Thoracic aorta (tissue), 2 donors: Measurements from ENCODE around the gene TMEM54. TPM values are rescaled to one million over a fixed set of nuclear protein-coding genes. Genes with fewer than 3 reads are reported as not detected.

Source experiments
- ATAC-seq: fragments of 150-250 bp; one replicate; pipeline ENCODE4 v1.8.0; 2017; ENCODE audit warnings: low read depth; ENCODE audit not compliant: insufficient number of reproducible peaks, low FRiP score
- DNase-seq: peaks from one replicate; pipeline ENCODE4 v3.0.0-alpha.2; 2020; ENCODE audit warnings: low spot score
- H3K27ac ChIP-seq, 2 donors: fragments of 200-600 bp; sonication (generic); 1 replicate in 1 of 2; 2 replicates in 1 of 2; pipeline ENCODE4 v1.5.1; 2016; ENCODE audit warnings: mild to moderate bottlenecking in 2 of 2, moderate library complexity in 2 of 2
- H3K27me3 ChIP-seq: fragments of 200-600 bp; sonication (generic); replicated peaks from 2 replicates; pipeline ENCODE4 v1.6.0; 2016; ENCODE audit warnings: mild to moderate bottlenecking; ENCODE audit not compliant: insufficient read depth
- H3K36me3 ChIP-seq: fragments of 200-600 bp; sonication (generic); one replicate; pipeline ENCODE4 v1.5.1; 2016
- H3K4me1 ChIP-seq, 2 donors: fragments of 200-600 bp; sonication (generic); 1 replicate in 1 of 2; 2 replicates in 1 of 2; pipeline versions ENCODE4 v1.5.1 to v1.6.0; 2016; ENCODE audit warnings: low read depth in 2 of 2, mild to moderate bottlenecking in 1 of 2; ENCODE audit not compliant: control insufficient read depth in 1 of 2
- H3K4me3 ChIP-seq: fragments of 200-600 bp; sonication (generic); 2 replicates; pipeline ENCODE4 v1.5.1; 2016; ENCODE audit warnings: mild to moderate bottlenecking
- H3K9me3 ChIP-seq: fragments of 200-600 bp; sonication (generic); 2 replicates; pipeline ENCODE4 v1.5.1; 2016
- total RNA-seq, 2 donors: library from RNA; depleted of rRNA; stranded (reverse); fragments of >200 nt; gene quantifications; one replicate each; pipeline versions ENCODE4 v1.1.0 to v1.2.3, GENCODE V29; 2016
- TF ChIP-seq, protein P1 (sequence below): fragments of 200-600 bp; sonication (generic); IDR thresholded peaks from one replicate; pipeline ENCODE4 v1.5.1; 2019; ENCODE audit warnings: antibody characterized with exemption

The TMEM54 gene
- total RNA-seq, 2 donors from 2014 or later, result 28.1 to 56.6 TPM

DNA sequence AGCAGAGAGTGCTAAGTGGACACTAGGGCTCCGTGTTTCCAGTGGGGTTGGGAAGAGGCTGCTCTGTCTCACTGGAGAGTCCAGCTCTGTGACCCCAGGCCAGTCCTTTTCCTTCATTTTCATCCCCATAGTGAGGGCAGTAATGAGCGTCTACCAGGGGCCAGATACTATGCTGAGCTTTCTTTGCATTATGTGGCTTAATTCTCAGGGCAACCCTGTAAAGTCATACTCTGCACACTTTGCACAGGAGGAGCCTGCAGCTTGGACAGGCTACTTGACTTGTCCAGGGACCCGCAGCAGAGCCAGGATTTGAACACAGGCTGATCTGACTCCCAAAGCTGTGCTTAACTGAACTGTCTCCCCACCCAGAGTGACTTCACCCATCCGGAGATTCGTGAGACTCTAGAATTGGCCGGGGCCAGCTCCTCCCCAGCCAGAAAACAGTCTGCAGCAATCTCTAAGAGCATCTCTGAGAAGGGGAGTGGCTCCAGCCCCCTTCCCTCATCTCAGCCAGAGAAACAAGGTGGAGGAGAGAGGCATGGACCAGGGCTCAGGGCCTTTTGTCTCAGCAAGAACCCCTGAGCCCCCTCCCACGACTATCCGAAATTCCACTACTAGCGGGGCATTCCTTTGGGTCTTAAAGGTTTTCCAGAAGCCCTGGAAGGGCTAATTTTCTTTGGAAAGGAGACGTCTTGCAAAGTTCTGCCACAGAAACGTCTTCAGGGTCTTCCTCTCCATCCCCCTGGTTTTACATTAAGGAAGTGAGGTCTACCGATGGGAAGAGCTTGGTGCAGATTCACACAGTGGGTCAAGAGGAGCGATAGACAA lies 29.6 kb downstream of the TMEM54 start:
- H3K4me3 ChIP-seq, result peak overlapping the region; percentile 75
- ATAC-seq, result no peak
- no peaks in the 10 kb centered on the region for H3K27me3 ChIP-seq
- DNase-seq, result no peak
- peaks cover 6 to 42% of the 10 kb centered on the region in 2 donors for H3K4me1 ChIP-seq
- H3K9me3 ChIP-seq, result no peaks in the 10 kb centered on the region
- no peaks in the 10 kb centered on the region for H3K36me3 ChIP-seq
- H3K27ac ChIP-seq, result peak overlapping the region in 1 of 2 donors; percentile 44
- TF ChIP-seq, protein P1, sequence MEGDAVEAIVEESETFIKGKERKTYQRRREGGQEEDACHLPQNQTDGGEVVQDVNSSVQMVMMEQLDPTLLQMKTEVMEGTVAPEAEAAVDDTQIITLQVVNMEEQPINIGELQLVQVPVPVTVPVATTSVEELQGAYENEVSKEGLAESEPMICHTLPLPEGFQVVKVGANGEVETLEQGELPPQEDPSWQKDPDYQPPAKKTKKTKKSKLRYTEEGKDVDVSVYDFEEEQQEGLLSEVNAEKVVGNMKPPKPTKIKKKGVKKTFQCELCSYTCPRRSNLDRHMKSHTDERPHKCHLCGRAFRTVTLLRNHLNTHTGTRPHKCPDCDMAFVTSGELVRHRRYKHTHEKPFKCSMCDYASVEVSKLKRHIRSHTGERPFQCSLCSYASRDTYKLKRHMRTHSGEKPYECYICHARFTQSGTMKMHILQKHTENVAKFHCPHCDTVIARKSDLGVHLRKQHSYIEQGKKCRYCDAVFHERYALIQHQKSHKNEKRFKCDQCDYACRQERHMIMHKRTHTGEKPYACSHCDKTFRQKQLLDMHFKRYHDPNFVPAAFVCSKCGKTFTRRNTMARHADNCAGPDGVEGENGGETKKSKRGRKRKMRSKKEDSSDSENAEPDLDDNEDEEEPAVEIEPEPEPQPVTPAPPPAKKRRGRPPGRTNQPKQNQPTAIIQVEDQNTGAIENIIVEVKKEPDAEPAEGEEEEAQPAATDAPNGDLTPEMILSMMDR, result no peak

DNA sequence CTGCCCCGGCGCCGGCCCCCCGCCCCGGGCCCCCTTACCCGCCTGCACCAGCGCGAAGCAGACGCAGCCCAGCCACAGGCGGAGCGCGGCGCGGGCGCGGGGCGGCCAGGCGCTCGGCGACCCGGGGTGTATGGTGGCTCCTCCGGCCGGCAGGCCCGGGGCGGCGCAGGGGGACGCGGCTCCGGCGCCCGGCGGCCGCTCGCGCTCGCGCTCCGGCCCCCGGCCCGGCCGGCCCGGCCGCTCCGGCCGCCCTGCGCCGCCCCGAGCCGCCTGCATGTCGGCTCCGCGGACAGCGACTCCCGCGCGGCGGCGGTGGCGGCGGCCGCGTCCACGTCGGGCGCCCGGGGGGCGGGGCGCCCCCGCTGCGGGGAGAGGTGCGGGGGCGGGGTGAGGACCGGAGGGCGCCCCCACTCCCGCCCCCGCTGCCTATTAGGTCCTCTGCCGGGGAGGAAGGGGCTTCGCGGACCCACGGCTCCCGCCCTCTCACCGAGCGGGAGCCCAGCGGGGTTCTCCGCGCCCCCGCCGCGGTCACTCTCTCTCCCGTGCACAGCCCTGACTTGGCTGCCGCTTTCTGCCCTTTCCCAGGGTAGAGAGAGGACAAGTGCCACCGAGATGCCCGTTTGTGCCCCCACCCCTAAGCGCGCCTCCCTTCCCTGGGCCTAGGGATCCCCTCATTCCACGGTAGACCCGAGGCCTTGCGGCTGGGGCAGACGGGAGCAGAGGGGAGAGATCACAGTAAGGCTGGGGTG lies 30.4 kb downstream of the TMEM54 start, which contains the start of gene FNDC5:
Gene FNDC5, minus strand, starts transcription at position 298 of the 749 bp plus-strand sequence.
- no peak for ATAC-seq
- TF ChIP-seq, protein P1, result no peak

DNA sequence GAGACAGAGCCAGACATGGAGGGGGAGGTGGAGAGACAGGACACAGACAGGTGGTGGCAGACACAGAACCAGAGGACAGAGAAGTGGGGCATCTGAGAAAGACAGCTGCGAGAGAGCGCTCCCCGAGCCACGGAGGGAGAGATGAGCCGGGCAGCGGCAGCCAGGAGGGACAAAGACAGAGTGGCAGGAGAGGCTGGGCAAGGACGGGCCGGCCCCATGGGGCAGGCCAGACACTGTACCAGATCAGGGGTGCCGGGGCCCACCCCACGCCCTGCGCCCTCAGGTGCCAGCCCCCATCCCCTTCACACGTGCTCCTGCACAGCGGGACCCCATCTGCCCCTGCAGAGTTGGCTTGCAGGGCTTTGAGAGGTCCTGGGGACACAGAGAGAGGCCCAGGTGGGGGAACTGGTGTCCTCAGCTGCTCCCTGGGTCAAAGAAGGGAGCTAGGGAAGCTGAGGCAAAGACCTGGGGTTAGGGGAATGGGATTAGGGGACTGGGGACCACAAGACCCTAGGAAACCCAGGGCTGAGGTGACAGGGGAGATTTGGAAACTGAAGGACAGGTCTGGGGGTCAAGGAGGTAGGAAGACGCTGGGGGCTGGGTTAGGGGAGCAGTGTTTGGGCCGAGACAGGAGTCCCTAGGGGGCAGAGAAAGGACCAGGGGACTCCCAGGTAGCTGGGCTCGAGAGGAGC lies 31.1 kb downstream of the TMEM54 start:
- H3K4me3 ChIP-seq, result peak overlapping the region; percentile 69
- H3K9me3 ChIP-seq, result no peaks in the 10 kb centered on the region
- H3K4me1 ChIP-seq, result peaks cover 13 to 56% of the 10 kb centered on the region in 2 donors
- H3K27me3 ChIP-seq, result no peaks in the 10 kb centered on the region
- peak overlapping the region; percentile 42 to 53 for H3K27ac ChIP-seq
- DNase-seq (no peak), ATAC-seq (no peak)
- TF ChIP-seq, protein P1, result no peak
- H3K36me3 ChIP-seq, result no peaks in the 10 kb centered on the region

More for the DNA sequence above, 30.4 kb downstream of the TMEM54 start, which contains the start of gene FNDC5:
- no peak for DNase-seq
- Histone ChIP-seq H3K36me3 (no peaks in the 10 kb centered on the region), H3K27ac (peak within 1 kb of the TSS; percentile 42 to 53), H3K4me3 (peak within 1 kb of the TSS; percentile 75), H3K4me1 (peaks cover 6 to 50% of the 10 kb centered on the region in 2 donors), H3K9me3 (no peaks in the 10 kb centered on the region), H3K27me3 (no peaks in the 10 kb centered on the region)

DNA sequence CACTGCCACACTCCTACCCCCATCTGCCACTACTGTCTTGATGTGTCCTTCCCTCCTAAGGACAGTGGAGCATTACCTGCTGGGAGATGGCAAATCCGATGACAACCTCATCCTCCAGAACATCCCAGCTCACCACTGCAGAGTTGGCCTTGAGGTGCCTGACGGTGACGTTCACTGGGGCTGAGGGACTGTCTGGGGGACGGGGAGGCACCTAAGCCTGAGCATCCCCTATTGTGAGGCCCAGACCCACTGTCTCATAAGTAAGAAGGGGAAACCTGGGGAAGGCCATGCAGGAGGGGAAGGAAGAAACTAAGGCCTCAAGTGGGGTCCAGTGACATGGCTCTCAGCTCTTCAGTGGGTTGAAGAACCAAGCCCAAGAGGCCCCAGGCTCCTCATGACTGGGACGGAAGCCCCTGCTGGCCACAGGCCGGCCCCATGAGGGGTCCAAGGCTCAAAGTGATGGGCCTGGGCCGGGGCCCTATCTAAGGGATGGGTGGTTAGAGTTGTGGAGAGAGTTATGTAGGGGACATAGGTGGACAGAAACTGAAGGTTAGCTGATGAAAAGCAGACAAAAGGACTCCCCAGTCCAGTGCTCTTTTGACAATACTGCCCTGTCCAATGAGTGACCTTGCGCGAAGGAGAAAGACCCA lies 32.3 kb downstream of the TMEM54 start:
- no peaks in the 10 kb centered on the region for H3K27me3 ChIP-seq
- no peak overlapping the region for H3K4me3 ChIP-seq
- H3K27ac ChIP-seq, result peak overlapping the region in 1 of 2 donors; percentile 53
- H3K4me1 ChIP-seq, result peaks cover 22 to 68% of the 10 kb centered on the region in 2 donors
- TF ChIP-seq, protein P1, result no peak
- ATAC-seq (no peak), DNase-seq (no peak)
- H3K9me3 ChIP-seq, result no peaks in the 10 kb centered on the region
- no peaks in the 10 kb centered on the region for H3K36me3 ChIP-seq
